Activated CD4-positive, alpha-beta T cell treated with anti-CD3 and anti-CD28 coated beads, Interleukin-2, amount 50 U/mL, for 16 hours (primary cell): ENCODE results near the gene FXYD7.
"Not testable (repeated sequence)": the region's sequence is repeated elsewhere in the genome, so short reads cannot be mapped to it uniquely, and the experiment has no call there.

Experiments used
- DNase-seq: peaks from one replicate; pipeline ENCODE4 v3.0.0-alpha.2; 2020

The FXYD7 gene

GRCh38 chr19:35146746-35147459 is 3.8 kb downstream of the FXYD7 start:
- DNase-seq, result no peak

GRCh38 chr19:35149463-35149862 is 6.4 kb downstream of the FXYD7 start:
- no peak for DNase-seq

GRCh38 chr19:35150445-35150844 is 7.4 kb downstream of the FXYD7 start:
- DNase-seq, result no peak

- no peak for DNase-seq
Measured at GRCh38 chr19:35151273-35152065, 8.4 kb downstream of the FXYD7 start.

- not testable (repeated sequence) for DNase-seq
Measured at GRCh38 chr19:35153129-35153522, 10.1 kb downstream of the FXYD7 start.

GRCh38 chr19:35153701-35154524 is 10.9 kb downstream of the FXYD7 start:
- DNase-seq, result peak; percentile 78

- DNase-seq, result peak; percentile 76
Measured at GRCh38 chr19:35154525-35155406, 11.7 kb downstream of the FXYD7 start, which contains the start of gene FXYD5. Gene FXYD5 (plus strand): TSS chr19:35154735. CDS start chr19:35155551, 816 bp downstream.

- peak; percentile 37 for DNase-seq
Measured at GRCh38 chr19:35155441-35155840, 12.4 kb downstream of the FXYD7 start.

GRCh38 chr19:35155981-35156672 is 13.1 kb downstream of the FXYD7 start:
- no peak for DNase-seq

GRCh38 chr19:35156673-35157014 is 13.6 kb downstream of the FXYD7 start:
- DNase-seq, result no peak

GRCh38 chr19:35157431-35157830 is 14.4 kb downstream of the FXYD7 start:
- no peak for DNase-seq

GRCh38 chr19:35159606-35160005 is 16.6 kb downstream of the FXYD7 start:
- no peak for DNase-seq

- DNase-seq, result no peak
Measured at GRCh38 chr19:35160629-35161433, 17.8 kb downstream of the FXYD7 start.

- no peak for DNase-seq
Measured at GRCh38 chr19:35161434-35161743, 18.3 kb downstream of the FXYD7 start.

- no peak for DNase-seq
Measured at GRCh38 chr19:35162471-35163326, 19.6 kb downstream of the FXYD7 start.

- no peak for DNase-seq
Measured at GRCh38 chr19:35164418-35164817, 21.4 kb downstream of the FXYD7 start.

- no peak for DNase-seq
Measured at GRCh38 chr19:35165200-35166058, 22.4 kb downstream of the FXYD7 start.

- DNase-seq, result no peak
Measured at GRCh38 chr19:35166100-35167063, 23.3 kb downstream of the FXYD7 start.
